ENCODE measurements around the gene CHCHD1.

- TF ChIP-seq CTCF (IDR thresholded peaks at IDR 0.05): no peak
- TF ChIP-seq EP300 (IDR thresholded peaks at IDR 0.05): no peak
Measured at GRCh38 chr10:73746721-73747120, 35.1 kb upstream of the CHCHD1 start.

Data from suprapubic skin (tissue), 3 donors.